ENCODE results near the gene MEIOB.

Gene MEIOB

DNA sequence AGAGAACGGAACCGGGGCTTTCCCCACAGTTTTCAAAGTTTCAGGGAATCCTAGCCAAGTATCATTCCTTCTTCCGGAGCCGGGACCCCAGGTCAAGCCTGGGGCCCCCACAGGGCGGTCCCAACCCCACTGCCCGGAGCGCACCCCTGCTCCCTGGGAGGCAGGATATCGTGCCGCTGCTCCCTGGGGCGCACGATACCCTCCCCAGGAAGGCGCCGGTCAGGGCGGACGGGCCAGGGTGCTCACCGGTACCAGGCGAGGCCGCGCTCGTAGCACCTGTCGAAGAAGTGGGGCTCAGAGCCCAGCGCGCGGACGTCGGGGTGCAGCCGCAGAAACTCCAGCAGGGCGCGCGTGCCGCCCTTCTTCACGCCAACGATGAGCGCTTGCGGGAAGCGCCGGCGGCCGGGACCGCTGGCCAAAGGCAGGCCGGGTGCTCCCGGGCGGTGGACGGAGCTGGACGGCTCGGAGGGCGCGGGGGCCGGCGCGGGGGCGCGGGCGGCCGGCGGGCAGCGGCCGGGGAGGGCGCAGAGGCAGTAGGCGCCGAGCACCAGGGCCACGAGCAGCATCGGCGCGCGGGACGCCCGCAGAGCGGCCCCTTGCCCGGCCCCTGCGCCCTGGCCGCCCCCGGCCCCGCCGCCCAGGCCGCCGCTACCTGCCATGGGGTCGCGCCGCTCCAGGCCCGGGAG lies 45.8 kb upstream of the MEIOB start (continued):
- no peak for TF ChIP-seq ZBTB8A (tag by site-specific recombination; IDR thresholded peaks at IDR 0.05)

DNA sequence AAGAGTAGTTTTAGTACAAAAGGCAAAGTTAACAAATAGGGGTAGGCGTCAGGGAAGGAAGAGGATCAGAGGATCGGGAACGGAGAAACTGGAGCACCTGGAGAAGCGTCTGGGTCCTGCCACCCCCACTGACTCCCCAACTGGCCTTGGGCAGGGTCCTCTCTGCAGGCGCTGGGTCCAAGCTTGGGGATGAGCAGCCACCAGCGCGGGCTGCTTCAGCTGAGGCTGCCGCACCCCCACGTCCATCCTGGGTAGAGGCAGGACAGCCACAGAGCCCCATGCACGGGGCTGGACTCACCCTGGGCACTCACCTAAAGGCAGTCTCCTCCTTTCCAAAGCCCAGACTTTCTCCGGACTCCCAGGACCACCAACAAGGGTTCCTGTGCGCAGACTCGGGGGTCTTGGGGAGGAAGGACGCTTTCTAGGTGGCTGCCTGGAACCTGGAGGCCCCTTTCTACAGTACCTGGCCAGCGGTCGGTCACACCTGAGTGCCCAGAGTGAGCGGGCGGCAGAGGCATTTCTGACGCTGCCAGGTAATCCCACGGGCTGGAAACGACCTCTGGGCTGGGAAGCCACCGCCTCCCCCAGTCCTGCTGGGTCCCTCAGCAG lies 45.2 kb upstream of the MEIOB start:
- no peaks in the 10 kb centered on the region for H3K4me1 ChIP-seq (ENCODE audit: control insufficient read depth, insufficient read depth, low read length)
- POLR2A ChIA-PET = interaction anchor here (0.6 to 1.4 kb wide), 3 partner anchors 9 to 47 kb away, joined by 4 to 7 read pairs (median 5); partner anchors contain the start of gene RPS2
- TF ChIP-seq ZNF394 (tag by site-specific recombination; IDR thresholded peaks at IDR 0.05; ENCODE audit: borderline replicate concordance) (peak; percentile 60; the same call in 1 of the 2 replicates), ZNF560 (tag by site-specific recombination; IDR thresholded peaks at IDR 0.05; ENCODE audit: borderline replicate concordance) (no peak), ZNF19 (tag by site-specific recombination; IDR thresholded peaks at IDR 0.05; ENCODE audit: low read depth) (no peak), ZNF350 (tag by site-specific recombination; IDR thresholded peaks at IDR 0.05) (no peak)
- no peak overlapping the region for H3K4me3 ChIP-seq (ENCODE audit: low read depth, low read length)
- no peaks in the 10 kb centered on the region for H3K36me3 ChIP-seq (ENCODE audit: control insufficient read depth in 2 of 2, insufficient read depth in 1 of 2, low read length in 2 of 2)
- H3K27ac ChIP-seq (ENCODE audit: extremely low read depth, low read depth, low read length) = no peak overlapping the region
- CTCF ChIA-PET = no interaction called here
- no peaks in the 10 kb centered on the region for H3K9me3 ChIP-seq (ENCODE audit: control insufficient read depth, insufficient read depth, low read depth, low read length)

DNA sequence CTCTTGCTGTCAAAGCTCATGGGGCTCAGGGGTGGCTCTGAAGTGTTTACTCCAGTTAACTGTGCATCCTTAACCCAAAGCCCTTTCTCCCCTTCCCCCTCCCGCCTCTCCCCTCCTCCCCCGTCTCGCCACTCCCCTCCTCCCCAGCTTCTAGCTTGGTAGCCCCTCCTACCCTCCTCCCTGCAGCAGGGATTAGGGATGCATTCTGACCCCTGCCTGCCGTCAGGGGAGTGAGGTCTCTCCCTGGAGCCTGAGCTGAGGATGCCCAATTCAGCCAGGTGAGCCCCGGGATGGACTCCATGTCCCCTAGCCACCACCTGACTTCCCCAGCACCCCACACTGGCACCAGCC lies 44.7 kb upstream of the MEIOB start:
- Histone ChIP-seq H3K4me3 (ENCODE audit: low read depth, low read length) (no peak overlapping the region), H3K9me3 (ENCODE audit: control insufficient read depth, insufficient read depth, low read depth, low read length) (no peaks in the 10 kb centered on the region), H3K36me3 (ENCODE audit: control insufficient read depth in 2 of 2, insufficient read depth in 1 of 2, low read length in 2 of 2) (no peaks in the 10 kb centered on the region), H3K27ac (ENCODE audit: extremely low read depth, low read depth, low read length) (no peak overlapping the region), H3K4me1 (ENCODE audit: control insufficient read depth, insufficient read depth, low read length) (no peaks in the 10 kb centered on the region)
- POLR2A ChIA-PET = interaction anchor here (0.6 to 1.4 kb wide), 3 partner anchors 10 to 48 kb away, joined by 4 to 7 read pairs (median 5); partner anchors contain the start of gene RPS2
- TF ChIP-seq, protein P1, sequence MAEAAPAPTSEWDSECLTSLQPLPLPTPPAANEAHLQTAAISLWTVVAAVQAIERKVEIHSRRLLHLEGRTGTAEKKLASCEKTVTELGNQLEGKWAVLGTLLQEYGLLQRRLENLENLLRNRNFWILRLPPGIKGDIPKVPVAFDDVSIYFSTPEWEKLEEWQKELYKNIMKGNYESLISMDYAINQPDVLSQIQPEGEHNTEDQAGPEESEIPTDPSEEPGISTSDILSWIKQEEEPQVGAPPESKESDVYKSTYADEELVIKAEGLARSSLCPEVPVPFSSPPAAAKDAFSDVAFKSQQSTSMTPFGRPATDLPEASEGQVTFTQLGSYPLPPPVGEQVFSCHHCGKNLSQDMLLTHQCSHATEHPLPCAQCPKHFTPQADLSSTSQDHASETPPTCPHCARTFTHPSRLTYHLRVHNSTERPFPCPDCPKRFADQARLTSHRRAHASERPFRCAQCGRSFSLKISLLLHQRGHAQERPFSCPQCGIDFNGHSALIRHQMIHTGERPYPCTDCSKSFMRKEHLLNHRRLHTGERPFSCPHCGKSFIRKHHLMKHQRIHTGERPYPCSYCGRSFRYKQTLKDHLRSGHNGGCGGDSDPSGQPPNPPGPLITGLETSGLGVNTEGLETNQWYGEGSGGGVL (tag by site-specific recombination; IDR thresholded peaks at IDR 0.05) = peak; percentile 20; the same call in 1 of the 2 replicates
- no peak for TF ChIP-seq ZNF24 (tag by site-specific recombination; IDR thresholded peaks at IDR 0.05)
- CTCF ChIA-PET = no interaction called here

DNA sequence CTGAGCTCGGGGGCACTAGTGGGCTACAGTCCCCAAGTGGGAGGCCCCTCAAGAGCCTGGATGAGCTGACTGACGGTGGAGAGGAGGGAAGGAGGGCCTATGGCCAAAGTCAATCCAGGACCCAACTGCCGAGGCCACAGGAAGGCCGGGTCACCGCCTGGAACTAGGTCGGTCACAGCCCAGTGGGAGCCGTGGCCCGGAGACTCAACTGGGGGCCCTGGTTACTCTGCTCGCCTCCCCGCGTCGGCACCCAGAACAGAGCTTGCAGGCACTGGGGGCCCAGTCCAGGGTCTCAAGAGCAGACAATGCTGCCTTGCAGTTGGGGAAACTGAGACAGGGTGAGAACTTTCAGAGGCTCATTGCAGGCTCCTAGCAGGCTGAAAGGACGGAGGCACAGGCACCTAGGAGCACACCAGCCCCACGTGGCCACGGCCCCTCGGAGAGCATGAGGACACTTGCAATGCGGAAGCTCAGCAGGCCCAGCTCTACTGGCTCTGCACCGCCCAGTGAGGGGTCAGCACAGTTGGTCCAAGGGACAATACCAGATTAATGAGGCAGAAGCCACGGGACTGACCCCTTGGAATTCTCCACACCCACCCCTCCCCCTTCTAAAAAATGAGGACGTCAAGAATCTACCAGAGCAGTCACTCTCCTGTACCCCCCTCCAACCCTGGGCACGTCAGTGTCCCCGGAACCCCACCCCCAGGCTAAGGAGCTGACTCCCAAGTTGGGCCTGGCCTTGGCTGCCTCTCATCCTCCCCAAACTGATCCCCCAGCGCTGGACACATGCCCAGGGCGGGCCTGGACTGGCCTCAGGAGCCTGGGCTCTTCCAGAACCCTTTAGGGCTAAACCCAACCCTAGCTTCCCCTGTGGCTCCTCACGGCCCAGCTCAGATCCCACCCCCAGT lies 44.0 kb upstream of the MEIOB start:
- H3K4me1 ChIP-seq (ENCODE audit: control insufficient read depth, insufficient read depth, low read length) = no peaks in the 10 kb centered on the region
- ChIA-PET CTCF (interaction anchor here (0.6 to 1.0 kb wide), 2 partner anchors 13 to 29 kb away, joined by 3 read pairs; no protein-coding TSS in a partner anchor), POLR2A (interaction anchor here (0.6 to 1.4 kb wide), 3 partner anchors 11 to 49 kb away, joined by 4 to 7 read pairs (median 5); partner anchors contain the start of gene RPS2)
- H3K4me3 ChIP-seq (ENCODE audit: low read depth, low read length) = no peak overlapping the region
- H3K27ac ChIP-seq (ENCODE audit: extremely low read depth, low read depth, low read length) = no peak overlapping the region
- no peaks in the 10 kb centered on the region for H3K36me3 ChIP-seq (ENCODE audit: control insufficient read depth in 2 of 2, insufficient read depth in 1 of 2, low read length in 2 of 2)
- H3K9me3 ChIP-seq (ENCODE audit: control insufficient read depth, insufficient read depth, low read depth, low read length) = no peaks in the 10 kb centered on the region
- TF ChIP-seq KLF8 (tag by site-specific recombination; IDR thresholded peaks at IDR 0.05) = no peak
- TF ChIP-seq, protein P2, sequence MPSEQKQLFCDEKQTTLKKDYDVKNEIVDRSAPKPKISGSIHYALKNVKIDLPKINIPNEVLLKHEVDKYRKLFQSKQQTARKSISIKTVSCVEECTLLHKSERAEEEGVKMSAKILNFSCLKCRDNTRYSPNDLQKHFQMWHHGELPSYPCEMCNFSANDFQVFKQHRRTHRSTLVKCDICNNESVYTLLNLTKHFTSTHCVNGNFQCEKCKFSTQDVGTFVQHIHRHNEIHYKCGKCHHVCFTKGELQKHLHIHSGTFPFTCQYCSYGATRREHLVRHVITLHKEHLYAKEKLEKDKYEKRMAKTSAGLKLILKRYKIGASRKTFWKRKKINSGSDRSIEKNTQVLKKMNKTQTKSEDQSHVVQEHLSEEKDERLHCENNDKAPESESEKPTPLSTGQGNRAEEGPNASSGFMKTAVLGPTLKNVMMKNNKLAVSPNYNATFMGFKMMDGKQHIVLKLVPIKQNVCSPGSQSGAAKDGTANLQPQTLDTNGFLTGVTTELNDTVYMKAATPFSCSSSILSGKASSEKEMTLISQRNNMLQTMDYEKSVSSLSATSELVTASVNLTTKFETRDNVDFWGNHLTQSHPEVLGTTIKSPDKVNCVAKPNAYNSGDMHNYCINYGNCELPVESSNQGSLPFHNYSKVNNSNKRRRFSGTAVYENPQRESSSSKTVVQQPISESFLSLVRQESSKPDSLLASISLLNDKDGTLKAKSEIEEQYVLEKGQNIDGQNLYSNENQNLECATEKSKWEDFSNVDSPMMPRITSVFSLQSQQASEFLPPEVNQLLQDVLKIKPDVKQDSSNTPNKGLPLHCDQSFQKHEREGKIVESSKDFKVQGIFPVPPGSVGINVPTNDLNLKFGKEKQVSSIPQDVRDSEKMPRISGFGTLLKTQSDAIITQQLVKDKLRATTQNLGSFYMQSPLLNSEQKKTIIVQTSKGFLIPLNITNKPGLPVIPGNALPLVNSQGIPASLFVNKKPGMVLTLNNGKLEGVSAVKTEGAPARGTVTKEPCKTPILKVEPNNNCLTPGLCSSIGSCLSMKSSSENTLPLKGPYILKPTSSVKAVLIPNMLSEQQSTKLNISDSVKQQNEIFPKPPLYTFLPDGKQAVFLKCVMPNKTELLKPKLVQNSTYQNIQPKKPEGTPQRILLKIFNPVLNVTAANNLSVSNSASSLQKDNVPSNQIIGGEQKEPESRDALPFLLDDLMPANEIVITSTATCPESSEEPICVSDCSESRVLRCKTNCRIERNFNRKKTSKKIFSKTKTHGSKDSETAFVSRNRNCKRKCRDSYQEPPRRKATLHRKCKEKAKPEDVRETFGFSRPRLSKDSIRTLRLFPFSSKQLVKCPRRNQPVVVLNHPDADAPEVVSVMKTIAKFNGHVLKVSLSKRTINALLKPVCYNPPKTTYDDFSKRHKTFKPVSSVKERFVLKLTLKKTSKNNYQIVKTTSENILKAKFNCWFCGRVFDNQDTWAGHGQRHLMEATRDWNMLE (tag by site-specific recombination; conservative IDR thresholded peaks at IDR 0.05; ENCODE audit: low read depth) = no peak
- no peak for TF ChIP-seq ZNF354C (tag by site-specific recombination; IDR thresholded peaks at IDR 0.05; ENCODE audit: borderline replicate concordance, low read depth)
- no peak for TF ChIP-seq ZNF175 (tag by site-specific recombination; IDR thresholded peaks at IDR 0.05)
- TF ChIP-seq ZBTB7A (tag by site-specific recombination; IDR thresholded peaks at IDR 0.05; ENCODE audit: low read depth) = no peak
- TF ChIP-seq, protein P3, sequence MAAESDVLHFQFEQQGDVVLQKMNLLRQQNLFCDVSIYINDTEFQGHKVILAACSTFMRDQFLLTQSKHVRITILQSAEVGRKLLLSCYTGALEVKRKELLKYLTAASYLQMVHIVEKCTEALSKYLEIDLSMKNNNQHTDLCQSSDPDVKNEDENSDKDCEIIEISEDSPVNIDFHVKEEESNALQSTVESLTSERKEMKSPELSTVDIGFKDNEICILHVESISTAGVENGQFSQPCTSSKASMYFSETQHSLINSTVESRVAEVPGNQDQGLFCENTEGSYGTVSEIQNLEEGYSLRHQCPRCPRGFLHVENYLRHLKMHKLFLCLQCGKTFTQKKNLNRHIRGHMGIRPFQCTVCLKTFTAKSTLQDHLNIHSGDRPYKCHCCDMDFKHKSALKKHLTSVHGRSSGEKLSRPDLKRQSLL (tag by site-specific recombination; IDR thresholded peaks at IDR 0.05) = no peak
- TF ChIP-seq TCF7L2 (IDR thresholded peaks at IDR 0.05; ENCODE audit: borderline replicate concordance, low read depth, low read length) = no peak
- TF ChIP-seq, protein P4, sequence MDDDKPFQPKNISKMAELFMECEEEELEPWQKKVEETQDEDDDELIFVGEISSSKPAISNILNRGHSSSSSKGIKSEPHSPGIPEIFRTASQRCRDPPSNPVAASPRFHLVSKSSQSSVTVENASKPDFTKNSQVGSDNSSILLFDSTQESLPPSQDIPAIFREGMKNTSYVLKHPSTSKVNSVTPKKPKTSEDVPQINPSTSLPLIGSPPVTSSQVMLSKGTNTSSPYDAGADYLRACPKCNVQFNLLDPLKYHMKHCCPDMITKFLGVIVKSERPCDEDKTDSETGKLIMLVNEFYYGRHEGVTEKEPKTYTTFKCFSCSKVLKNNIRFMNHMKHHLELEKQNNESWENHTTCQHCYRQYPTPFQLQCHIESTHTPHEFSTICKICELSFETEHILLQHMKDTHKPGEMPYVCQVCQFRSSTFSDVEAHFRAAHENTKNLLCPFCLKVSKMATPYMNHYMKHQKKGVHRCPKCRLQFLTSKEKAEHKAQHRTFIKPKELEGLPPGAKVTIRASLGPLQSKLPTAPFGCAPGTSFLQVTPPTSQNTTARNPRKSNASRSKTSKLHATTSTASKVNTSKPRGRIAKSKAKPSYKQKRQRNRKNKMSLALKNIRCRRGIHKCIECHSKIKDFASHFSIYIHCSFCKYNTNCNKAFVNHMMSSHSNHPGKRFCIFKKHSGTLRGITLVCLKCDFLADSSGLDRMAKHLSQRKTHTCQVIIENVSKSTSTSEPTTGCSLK (tag by site-specific recombination; IDR thresholded peaks at IDR 0.05) = no peak
